NCI-H748 treated with DMSO at 0.1 percent for 48 hours (cell line): ENCODE measurements around the gene GAB1.

Source experiments
- DNase-seq: peaks from one replicate; lab custom pipeline; 2025; lab: John Stamatoyannopoulos, UW

The GAB1 gene

DNA sequence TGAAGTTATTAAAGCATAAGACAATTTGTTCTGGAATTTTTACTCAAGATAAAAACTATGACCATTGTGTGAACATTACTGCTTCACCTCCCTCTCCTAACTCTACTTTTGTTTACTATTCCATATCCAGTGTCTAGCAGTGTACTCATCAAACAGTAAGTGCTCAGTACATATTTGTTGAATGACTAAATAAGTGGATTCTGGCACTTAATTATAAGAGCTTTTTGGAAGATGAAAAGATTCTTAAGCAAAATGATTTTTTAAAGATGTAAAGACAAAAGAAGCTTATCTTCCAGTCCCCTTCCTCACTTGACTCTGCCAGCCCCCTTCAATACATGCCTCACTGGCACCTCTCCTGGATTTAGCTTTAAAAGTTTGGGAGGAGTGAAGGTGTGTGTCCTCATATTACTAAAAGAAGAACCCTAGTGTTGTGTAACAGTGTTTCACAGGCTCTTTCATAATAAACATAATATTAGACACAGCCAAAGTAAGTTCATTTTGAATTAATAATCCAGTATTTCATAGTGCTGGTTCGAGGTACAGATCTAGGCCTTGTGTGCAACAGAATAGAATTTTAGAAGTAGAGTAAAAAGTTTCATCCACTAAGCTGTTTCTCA, 53.0 kb downstream of the GAB1 start:
- no peak for DNase-seq

DNA sequence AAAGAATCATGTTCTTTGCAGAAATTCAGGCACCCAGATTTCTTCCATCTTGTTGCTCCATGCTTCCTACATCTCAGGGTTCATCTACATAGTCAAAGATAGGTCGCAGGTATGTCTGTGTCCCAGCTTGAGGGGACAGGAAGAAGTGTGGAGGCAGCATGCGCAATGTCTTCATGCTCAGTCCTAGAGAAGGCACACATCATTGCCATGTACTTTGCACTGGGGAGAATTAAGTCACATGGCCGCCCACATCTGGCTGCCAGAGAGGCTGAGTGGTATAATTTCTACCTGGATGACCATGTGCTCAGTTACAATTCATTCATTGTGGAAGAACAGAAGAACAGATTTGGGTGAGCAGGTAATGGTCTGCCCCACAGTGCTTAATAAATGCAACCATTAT, 54.1 kb downstream of the GAB1 start:
- DNase-seq, result no peak

DNA sequence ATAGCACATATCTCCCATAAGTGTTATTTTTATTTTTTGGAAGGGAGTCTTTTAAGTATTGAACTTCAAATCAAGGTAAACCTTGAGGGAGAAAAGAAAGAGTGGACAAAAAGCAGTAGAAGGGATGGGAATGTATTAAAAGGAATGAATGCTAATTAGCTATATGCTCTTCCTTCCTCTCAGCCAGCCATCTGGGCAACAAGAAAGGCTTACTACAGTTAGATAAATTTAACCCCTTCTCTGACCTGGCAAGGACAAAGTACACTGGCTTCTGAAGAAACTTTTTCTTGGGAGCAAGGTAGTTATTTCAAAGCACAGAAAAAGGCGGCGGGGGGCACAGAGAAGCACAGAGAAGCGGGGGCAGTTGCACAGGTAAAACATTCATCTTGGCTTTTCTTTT, 54.6 kb downstream of the GAB1 start:
- no peak for DNase-seq

- no peak for DNase-seq
Observed at GRCh38 chr4:143391895-143392294, 55.2 kb downstream of the GAB1 start.

DNA sequence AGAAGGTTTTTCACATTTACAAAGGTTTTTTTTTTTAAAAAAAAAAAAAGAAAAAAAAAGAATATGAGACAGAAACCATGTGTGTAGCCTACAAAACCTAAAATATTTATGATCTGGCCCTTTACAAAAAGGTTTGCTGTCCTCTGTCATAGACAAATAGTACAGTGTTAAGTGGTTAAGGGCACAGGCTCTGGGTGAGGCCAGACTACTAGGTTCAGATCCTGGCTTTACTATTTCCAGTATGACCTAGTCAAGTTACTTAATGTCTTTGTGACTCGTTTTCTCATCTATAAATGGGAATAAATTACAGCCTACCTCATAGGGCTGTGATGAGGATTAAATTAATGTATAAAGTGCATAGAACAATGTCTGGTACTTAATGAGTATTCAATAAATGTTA, 56.5 kb downstream of the GAB1 start:
- no peak for DNase-seq

- no peak for DNase-seq
Observed at GRCh38 chr4:143394739-143395453, 58.2 kb downstream of the GAB1 start.

- DNase-seq, result no peak
Observed at GRCh38 chr4:143396695-143397094, 60.0 kb downstream of the GAB1 start.

GRCh38 chr4:143397335-143397734, 60.7 kb downstream of the GAB1 start:
- no peak for DNase-seq

- no peak for DNase-seq
Observed at GRCh38 chr4:143397887-143398286, 61.2 kb downstream of the GAB1 start.

GRCh38 chr4:143399113-143399949, 62.7 kb downstream of the GAB1 start:
- DNase-seq, result peak; percentile 9

DNA sequence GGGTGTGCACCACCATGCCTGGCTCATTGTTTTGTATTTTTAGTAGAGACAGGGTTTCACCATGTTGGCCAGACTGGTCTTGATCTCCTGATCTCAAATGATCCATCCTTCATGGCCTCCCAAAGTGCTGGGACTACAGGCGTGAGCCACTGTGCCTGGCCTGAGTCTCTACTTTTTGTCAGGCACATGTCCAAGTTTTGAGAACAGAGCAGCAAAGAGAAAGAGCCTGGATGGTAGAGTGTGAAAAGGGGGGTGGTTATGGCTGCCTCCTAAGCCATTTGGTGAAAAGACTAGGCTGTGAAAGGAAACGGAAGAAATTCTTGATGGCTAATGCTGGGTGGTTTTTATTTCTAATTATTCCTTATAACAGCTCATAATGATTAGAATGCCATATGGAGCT, 63.4 kb downstream of the GAB1 start:
- DNase-seq, result no peak

DNA sequence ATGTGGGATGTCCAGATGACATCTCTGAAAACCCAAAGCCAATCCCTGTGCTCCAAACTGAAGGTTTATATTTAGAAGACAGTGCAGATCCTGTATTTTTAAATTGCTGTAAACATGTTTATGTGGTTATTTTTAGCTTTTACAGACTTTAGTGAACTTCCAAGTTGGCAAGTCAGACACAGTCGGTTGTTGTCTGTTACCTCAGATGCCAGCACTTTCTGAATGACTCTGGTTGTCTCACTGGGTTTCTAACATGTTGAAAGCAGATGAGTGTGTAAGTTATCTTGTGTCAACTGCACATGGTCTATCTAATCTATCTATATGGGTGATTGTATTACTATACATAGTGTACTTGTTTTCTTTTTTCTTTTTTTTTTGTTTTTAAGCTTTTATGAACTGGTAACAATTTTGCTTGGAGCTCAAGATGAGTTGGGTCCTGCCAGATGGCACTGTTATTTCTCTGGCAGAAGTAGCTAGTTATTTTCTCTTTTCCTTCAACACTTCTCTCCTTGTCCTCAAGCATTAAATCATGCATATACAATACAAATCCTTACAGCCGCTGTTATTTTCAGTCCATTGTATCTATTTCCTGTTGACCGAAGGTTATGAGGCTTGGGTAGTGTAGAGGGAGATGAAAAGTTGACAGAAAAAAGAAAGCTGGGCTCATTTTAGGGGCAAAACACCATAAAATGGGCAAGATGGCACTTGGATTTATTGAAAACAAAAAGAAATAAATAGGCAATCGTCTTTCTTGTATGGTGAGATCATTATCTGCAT, 66.3 kb downstream of the GAB1 start:
- DNase-seq, result no peak

- DNase-seq, result no peak
Observed at GRCh38 chr4:143403553-143403820, 66.8 kb downstream of the GAB1 start.

DNA sequence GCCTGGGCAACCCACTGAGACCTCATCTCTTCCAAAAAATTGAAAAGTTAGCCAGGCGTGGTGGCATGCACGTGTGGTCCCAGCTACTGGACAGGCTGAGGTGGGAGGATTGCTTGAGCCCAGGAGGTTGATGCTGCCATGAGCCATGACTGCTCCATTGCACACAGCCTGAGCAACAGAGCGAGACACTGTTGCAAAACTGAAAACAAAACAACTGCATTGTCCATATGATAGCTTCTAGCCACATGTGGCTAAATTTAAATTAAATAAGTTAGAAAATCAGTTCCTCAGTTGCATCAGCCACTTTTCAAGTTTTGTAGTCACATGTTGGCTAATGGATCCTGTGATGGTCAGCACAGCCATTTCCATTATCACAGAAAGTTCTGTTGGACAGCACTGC, 67.9 kb downstream of the GAB1 start:
- DNase-seq, result no peak

GRCh38 chr4:143405075-143405730, 68.5 kb downstream of the GAB1 start:
- DNase-seq, result no peak

GRCh38 chr4:143406523-143406922, 69.8 kb downstream of the GAB1 start:
- no peak for DNase-seq

DNA sequence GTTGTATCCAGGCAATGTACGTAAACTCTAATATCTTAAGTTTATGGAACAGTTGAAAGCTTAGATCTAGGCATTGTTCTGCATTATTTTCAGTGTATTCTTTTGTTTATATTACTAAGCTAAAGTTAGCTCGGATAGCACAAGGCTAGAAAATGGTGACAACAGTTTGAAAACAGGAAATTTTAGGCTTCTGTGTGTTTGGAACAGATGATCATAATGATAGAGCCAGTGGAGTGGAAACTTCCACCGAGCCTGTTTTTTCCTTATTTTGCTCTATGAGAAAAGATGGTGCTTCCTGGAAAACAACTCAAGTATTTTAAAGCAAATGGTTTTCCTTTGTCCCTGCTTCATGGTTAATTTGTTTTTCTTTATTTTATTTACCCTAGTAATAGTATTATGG, 70.8 kb downstream of the GAB1 start:
- no peak for DNase-seq

- no peak for DNase-seq
Observed at GRCh38 chr4:143407888-143408287, 71.2 kb downstream of the GAB1 start.

DNA sequence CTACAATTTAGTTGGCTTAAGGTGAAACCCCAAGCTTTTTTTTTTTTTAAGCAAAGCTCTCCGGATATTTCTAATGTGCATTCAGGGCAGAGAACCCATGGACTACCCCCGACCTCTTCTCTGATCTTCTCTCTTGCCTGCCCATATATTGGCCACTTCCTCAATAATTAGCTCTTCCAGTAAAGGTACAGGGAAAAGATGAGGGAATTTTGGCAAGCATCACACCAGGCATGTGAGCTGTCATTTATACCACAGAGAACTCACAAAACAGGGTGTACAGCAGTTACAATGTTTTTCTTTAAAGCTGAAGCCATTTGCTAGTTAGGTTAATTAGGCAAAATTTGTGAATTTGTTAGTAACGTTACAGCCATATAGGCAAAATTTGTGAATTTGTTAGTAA, 73.3 kb downstream of the GAB1 start:
- DNase-seq, result no peak

- peak; percentile 77 for DNase-seq
Observed at GRCh38 chr4:143411527-143412419, 75.1 kb downstream of the GAB1 start.

GRCh38 chr4:143412420-143412758, 75.7 kb downstream of the GAB1 start:
- no peak for DNase-seq
